ENCODE data around the gene RYR2.

The RYR2 gene

GRCh38 chr1:237473854-237474253, 431.9 kb downstream of the RYR2 start:
- no peak for DNase-seq

DNA sequence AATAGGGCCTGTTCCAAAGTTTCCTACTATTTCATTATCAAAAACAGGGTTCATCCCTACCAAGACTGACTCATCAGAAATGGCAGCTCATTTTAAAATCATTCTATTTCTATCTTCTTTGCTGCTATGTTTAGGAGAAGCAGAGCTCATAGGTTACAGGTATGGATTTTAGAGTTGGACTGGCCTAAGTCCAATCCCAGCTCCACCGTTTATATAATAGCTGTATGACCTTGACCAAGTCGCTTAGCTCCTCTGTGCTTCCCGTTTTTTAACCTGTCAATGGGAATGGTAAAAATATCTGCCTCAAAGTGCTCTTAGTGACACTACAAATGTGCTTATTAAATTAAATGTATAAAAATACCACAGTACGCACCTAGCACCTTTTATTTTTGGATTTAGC, 436.1 kb downstream of the RYR2 start:
- no peak for DNase-seq

- no peak for DNase-seq
These were observed 436.9 kb downstream of the RYR2 start for GRCh38 chr1:237478842-237479241.

- DNase-seq, result no peak
These were observed 440.8 kb downstream of the RYR2 start for GRCh38 chr1:237482777-237483176.

DNA sequence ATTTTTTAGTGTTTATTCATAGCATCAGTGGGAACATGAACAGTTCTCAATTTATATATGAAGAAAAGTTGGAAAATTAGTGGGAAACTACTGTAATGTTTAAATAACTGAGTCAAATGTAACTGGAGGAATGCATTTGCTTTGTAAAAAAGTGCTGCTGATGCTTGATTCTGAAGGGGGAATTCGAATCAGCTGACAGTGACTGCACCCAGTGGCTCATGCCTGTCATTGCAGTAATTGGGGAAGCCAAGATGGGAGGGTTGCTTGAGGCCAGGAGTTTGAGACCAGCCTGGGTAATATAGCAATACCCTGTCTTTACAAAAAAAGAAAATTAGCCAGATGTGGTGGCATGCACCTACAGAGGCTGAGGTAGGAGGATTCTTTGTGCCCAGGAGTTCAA, 450.4 kb downstream of the RYR2 start:
- DNase-seq, result no peak

DNA sequence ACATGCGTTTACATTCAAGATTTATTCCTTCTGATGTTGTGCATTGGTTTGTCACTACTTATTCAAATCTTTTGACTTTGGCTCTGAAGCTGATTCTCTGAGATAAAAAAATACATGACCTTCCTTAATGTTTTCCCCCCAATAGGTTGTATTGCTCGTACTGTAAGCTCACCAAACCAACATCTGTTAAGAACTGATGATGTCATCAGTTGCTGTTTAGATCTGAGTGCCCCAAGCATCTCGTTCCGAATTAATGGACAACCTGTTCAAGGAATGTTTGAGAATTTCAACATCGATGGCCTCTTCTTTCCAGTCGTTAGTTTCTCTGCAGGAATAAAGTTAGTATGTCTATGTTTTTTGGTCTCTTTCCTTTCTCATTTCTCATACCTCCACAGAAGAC, 458.6 kb downstream of the RYR2 start:
- DNase-seq, result no peak

- DNase-seq, result no peak
These were observed 461.3 kb downstream of the RYR2 start for GRCh38 chr1:237503292-237503691.

GRCh38 chr1:237507005-237507404, 465.0 kb downstream of the RYR2 start:
- no peak for DNase-seq

GRCh38 chr1:237509748-237510147, 467.8 kb downstream of the RYR2 start:
- no peak for DNase-seq

GRCh38 chr1:237525102-237525501, 483.1 kb downstream of the RYR2 start:
- DNase-seq, result no peak

DNA sequence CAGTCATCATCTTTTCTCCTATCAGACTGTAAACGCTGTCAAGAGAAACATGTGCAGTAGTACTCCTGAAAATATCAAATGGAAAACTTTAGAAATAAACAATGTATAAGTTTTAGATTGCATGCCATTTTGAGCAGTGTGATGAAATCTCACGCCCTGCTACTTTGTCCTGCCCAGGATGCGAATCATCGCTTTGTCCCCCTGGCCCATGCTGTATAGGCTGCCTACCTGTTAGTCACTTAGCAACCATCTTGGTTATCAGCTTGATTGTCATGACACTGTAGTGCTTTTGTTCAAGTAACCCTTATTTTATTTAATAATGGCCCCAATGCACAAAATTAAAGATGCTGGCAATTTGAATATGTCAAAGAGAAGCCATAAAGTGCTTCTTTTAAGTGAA, 485.8 kb downstream of the RYR2 start:
- no peak for DNase-seq

GRCh38 chr1:237528545-237528944, 486.6 kb downstream of the RYR2 start:
- DNase-seq, result no peak

GRCh38 chr1:237539055-237539454, 497.1 kb downstream of the RYR2 start:
- DNase-seq, result no peak

DNA sequence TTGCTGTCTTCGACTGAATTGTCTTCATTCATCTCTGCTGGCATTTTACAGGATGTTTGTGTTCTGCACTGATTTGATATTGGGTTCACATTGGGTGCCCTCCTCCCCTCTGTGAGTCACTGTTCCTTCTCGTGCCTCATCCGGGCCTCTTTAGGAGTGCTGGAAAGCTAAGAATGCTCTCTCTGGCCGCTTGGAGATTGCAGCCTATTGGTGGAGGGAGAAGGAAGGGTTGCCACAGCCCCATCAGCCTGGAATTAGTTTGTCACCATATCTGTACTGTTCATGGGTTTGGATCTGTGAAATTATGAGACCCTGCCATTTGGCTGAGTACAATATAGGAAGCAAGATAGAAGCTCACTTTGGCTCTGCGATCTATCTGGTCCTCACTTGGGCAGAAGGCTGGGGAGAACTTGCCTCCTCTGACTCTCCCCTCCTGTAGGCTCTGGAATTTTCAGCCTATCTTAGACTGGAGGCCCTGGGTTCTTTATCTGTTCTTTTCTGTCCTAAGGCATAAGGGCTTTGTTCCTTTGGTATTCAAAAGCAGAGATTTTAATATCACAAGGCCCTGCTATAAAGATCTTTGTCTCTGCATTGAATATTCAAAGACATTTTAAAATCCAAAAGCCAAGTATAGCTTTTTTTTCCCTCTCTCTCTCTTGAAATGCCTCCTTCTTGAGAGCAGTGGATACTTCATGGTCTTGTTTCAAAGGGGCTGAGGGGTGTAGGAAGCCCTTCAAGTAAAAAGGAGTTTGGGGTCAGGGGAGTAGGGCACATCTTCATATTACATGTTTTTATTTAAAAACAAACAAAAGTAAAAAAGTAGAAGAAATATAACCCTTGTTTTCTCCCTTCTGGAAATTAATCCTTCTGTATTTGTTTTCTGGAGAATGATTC, 500.8 kb downstream of the RYR2 start:
- no peak for DNase-seq

- no peak for DNase-seq
These were observed 511.1 kb downstream of the RYR2 start for GRCh38 chr1:237553078-237553477.

GRCh38 chr1:237556911-237557310, 514.9 kb downstream of the RYR2 start:
- DNase-seq, result no peak

DNA sequence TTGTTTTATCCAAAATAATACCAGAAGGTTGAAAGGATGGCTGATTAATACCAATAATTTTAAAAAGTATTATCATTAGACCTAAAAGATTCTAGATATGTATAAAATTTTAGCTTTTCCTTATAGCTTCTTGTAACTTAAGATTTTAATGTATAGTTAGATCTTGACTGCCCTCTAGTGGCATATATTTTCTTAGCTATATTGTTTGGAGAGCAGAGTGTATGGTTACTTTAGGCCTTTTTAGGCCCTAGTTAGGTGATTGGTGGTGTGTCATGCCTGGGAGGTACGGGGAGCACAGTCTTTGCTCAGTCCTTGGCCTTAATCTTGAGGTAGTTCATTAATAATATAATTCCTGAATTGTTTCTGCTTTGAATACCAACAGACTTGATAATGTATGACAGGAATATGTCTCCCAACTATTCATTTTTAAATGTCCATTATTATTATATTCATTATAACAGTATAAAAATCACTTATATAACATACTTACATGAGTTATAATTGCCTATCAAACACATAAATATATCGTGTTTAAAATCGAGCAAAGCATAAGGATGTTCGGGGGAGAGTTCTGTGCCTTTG, 520.3 kb downstream of the RYR2 start:
- no peak for DNase-seq

- DNase-seq, result no peak
These were observed 523.3 kb downstream of the RYR2 start for GRCh38 chr1:237565236-237565635.

DNA sequence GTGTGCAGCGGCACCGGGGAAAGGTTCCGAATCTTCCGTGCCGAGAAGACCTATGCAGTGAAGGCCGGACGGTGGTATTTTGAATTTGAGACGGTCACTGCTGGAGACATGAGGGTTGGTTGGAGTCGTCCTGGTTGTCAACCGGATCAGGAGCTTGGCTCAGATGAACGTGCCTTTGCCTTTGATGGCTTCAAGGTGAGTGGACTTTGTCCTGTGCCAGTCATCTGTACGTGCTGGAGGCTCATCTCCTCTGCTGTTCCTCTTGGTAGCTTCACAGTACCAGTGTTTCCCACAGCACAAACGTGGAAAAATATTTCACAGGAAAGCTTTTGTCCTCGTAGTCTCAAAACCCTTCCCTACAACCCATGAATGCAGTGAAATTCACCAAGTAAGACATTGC, 524.6 kb downstream of the RYR2 start:
- no peak for DNase-seq

DNA sequence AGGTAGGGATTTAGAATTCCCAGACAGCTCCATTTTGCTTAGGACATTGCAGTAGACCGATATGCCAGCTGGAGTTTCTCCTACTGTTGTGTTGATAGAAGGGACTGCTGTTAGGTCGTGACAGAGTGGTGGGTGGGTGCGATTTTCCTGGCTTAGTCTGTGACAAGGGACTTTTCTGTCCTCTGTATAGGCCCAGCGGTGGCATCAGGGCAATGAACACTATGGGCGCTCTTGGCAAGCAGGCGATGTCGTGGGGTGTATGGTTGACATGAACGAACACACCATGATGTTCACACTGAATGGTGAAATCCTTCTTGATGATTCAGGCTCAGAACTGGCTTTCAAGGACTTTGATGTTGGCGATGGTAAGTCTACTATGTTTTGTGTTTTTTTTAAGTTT, 527.0 kb downstream of the RYR2 start:
- no peak for DNase-seq

- DNase-seq, result no peak
These were observed 528.5 kb downstream of the RYR2 start for GRCh38 chr1:237570530-237570929.

- DNase-seq, result no peak
These were observed 532.6 kb downstream of the RYR2 start for GRCh38 chr1:237574536-237574935.

- DNase-seq, result no peak
These were observed 536.6 kb downstream of the RYR2 start for GRCh38 chr1:237578540-237578939.

DNA sequence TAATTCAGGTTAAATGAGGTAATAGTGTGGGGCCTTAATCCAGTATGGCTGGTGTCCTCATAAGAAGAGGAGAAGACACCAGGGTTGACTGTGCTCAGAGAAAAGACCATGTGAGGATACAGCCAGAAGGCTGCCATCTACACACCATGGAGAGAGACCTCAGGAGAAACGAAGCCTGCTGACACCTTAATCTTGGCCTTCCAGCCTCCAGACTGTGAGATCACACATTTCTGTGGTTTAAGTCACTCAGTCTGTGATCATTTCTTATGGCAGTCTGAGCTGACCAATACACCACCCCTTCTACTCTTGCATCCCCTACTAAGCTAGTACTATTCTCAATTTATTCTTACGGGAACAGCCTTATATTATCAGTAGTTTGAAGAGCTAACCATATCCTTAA, 538.7 kb downstream of the RYR2 start:
- no peak for DNase-seq

DNA sequence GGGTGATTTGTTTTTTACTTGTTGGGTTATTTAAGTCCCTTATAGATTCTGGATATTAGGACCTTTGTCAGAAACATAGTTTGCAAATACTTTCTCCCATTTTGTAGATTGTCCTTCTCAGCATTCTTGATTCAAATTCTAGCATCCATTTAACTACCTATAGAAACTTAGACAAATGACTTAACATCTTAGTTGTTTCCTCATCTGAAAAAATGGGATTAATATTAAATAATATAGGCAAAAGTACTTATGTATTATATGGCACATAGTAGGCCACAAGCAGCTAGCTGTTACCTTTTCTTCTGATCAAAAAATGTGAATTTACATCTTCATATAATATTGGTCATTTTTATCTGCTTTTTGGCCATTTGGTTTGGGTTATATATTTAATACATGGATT, 541.3 kb downstream of the RYR2 start:
- DNase-seq, result no peak

All from GOT3 (cell line).